DOHH2 (cell line): Measurements from ENCODE around the gene TMEM214.

Source experiments
- H3F3A ChIP-seq: fragments of 200-600 bp; sonication (generic), shearing (Covaris generic); 2 replicates; pipeline ENCODE4 v1.6.0; 2016; ENCODE audit warnings: antibody characterized with exemption, mild to moderate bottlenecking; ENCODE audit not compliant: control insufficient read depth, insufficient read depth
- H3K27ac ChIP-seq: fragments of 200-600 bp; sonication (generic); 2 replicates; pipeline ENCODE4 v1.5.1; 2014; ENCODE audit warnings: low read depth, mild to moderate bottlenecking, low read length, moderate library complexity
- H3K27me3 ChIP-seq: fragments of 200-600 bp; sonication (generic); 2 replicates; pipeline ENCODE4 v1.6.1; 2014; ENCODE audit warnings: mild to moderate bottlenecking, low read length, mixed read lengths; ENCODE audit not compliant: control insufficient read depth
- H3K36me3 ChIP-seq: fragments of 200-600 bp; sonication (generic); 2 replicates; pipeline ENCODE4 v1.6.1; 2014; ENCODE audit warnings: mild to moderate bottlenecking, low read length, moderate library complexity, mixed read lengths; ENCODE audit not compliant: control insufficient read depth
- H3K4me1 ChIP-seq: fragments of 200-600 bp; sonication (generic); 2 replicates; pipeline ENCODE4 v1.6.1; 2014; ENCODE audit warnings: mild to moderate bottlenecking, low read length, mixed read lengths; ENCODE audit not compliant: control insufficient read depth
- H3K4me2 ChIP-seq: fragments of 200-600 bp; sonication (generic); 2 replicates; pipeline ENCODE4 v1.6.0; 2014; ENCODE audit warnings: mild to moderate bottlenecking, low read length, moderate library complexity
- H3K4me3 ChIP-seq: fragments of 200-600 bp; sonication (generic); 2 replicates; pipeline ENCODE4 v1.5.1; 2014; ENCODE audit warnings: mild to moderate bottlenecking, low read length, mixed read lengths
- H3K79me2 ChIP-seq: fragments of 200-600 bp; sonication (generic); 2 replicates; pipeline ENCODE4 v1.6.1; 2014; ENCODE audit warnings: mild to moderate bottlenecking, low read length, mixed read lengths; ENCODE audit not compliant: control insufficient read depth
- H3K9me2 ChIP-seq: fragments of 200-600 bp; sonication (generic); replicated peaks from 2 replicates; pipeline ENCODE4 v1.6.1; 2014; ENCODE audit warnings: mild to moderate bottlenecking, low read length, mixed read lengths; ENCODE audit not compliant: control insufficient read depth
- H3K9me3 ChIP-seq: fragments of 200-600 bp; sonication (generic); 2 replicates; pipeline ENCODE4 v1.6.1; 2014; ENCODE audit warnings: antibody characterized with exemption, low read length, mixed read lengths; ENCODE audit not compliant: control insufficient read depth, insufficient read depth
- H4K20me1 ChIP-seq: fragments of 200-600 bp; sonication (generic); 2 replicates; pipeline ENCODE4 v1.6.0; 2014; ENCODE audit warnings: low read depth, mild to moderate bottlenecking, antibody characterized with exemption, low read length, moderate library complexity; ENCODE audit not compliant: control insufficient read depth, insufficient read depth
- CTCF ChIP-seq: fragments of 200-600 bp; sonication (generic); IDR thresholded peaks from one replicate; pipeline ENCODE4 v1.5.1; 2014; ENCODE audit warnings: antibody characterized with exemption, mild to moderate bottlenecking, low read depth, low read length; ENCODE audit not compliant: poor library complexity, severe bottlenecking
- EZH2phosphoT487 ChIP-seq: fragments of 200-600 bp; sonication (generic); IDR thresholded peaks from 2 replicates; pipeline ENCODE4 v1.6.1; 2017; ENCODE audit warnings: borderline replicate concordance, mild to moderate bottlenecking, antibody characterized with exemption, low read length, moderate library complexity, mixed read lengths

TMEM214 gene

GRCh38 chr2:27027211-27027651 lies 5.5 kb upstream of the TMEM214 start:
- Histone ChIP-seq H3K4me2 (no peak overlapping the region), H3K9me2 (no peaks in the 10 kb centered on the region), H3K36me3 (no peaks in the 10 kb centered on the region), H3K27ac (no peak overlapping the region), H3K27me3 (no peaks in the 10 kb centered on the region), H3F3A (no peaks in the 10 kb centered on the region), H4K20me1 (no peaks in the 10 kb centered on the region), H3K4me3 (no peak overlapping the region), H3K9me3 (no peaks in the 10 kb centered on the region), H3K79me2 (peaks cover 6% of the 10 kb centered on the region), H3K4me1 (peaks cover 6% of the 10 kb centered on the region)
- no peak for TF ChIP-seq CTCF
- no peak for TF ChIP-seq EZH2phosphoT487

GRCh38 chr2:27029051-27029450 lies 3.7 kb upstream of the TMEM214 start:
- 0 out of 2 replicates have a peak, but pooled peaks cover 5% of the 10 kb centered on the region for H4K20me1 ChIP-seq
- no peaks in the 10 kb centered on the region for H3K9me3 ChIP-seq
- H3K9me2 ChIP-seq = no peaks in the 10 kb centered on the region
- H3F3A ChIP-seq = no peaks in the 10 kb centered on the region
- H3K27me3 ChIP-seq = no peaks in the 10 kb centered on the region
- TF ChIP-seq CTCF (no peak), EZH2phosphoT487 (no peak)
- no peak overlapping the region for H3K4me2 ChIP-seq
- peaks cover 23% of the 10 kb centered on the region for H3K79me2 ChIP-seq
- peaks cover 2% of the 10 kb centered on the region; the same call in 1 of the 2 replicates for H3K36me3 ChIP-seq
- H3K27ac ChIP-seq = no peak overlapping the region
- no peak overlapping the region for H3K4me3 ChIP-seq
- H3K4me1 ChIP-seq = peaks cover 13% of the 10 kb centered on the region

GRCh38 chr2:27033253-27033852 lies 588 bp downstream of the TMEM214 start:
- peaks cover 37% of the 10 kb centered on the region for H3K79me2 ChIP-seq
- H3K9me3 ChIP-seq = no peaks in the 10 kb centered on the region
- peak overlapping the region; percentile 84 for H3K4me3 ChIP-seq
- no peaks in the 10 kb centered on the region for H3K27me3 ChIP-seq
- H3K9me2 ChIP-seq = no peaks in the 10 kb centered on the region
- H3K27ac ChIP-seq = no peak overlapping the region
- TF ChIP-seq CTCF (no peak), EZH2phosphoT487 (no peak)
- peaks cover 41% of the 10 kb centered on the region for H3K36me3 ChIP-seq
- peaks cover 17% of the 10 kb centered on the region for H3K4me1 ChIP-seq
- no peaks in the 10 kb centered on the region for H3F3A ChIP-seq
- H4K20me1 ChIP-seq = 0 out of 2 replicates have a peak, but pooled peaks cover 5% of the 10 kb centered on the region
- peak overlapping the region; percentile 89 for H3K4me2 ChIP-seq
